PFSK-1 (cell line): ENCODE data around the gene CNIH2.

Source experiments
- FOXP2 ChIP-seq: optimal IDR thresholded peaks from 2 replicates; pipeline ENCODE3; 2011; ENCODE audit warnings: borderline replicate concordance, control low read depth, inconsistent platforms; ENCODE audit not compliant: insufficient read depth; ENCODE audit errors: extremely low read length, extremely low read depth
- POLR2AphosphoS5 ChIP-seq: IDR thresholded peaks from 2 replicates; pipeline ENCODE4 v1.6.1; 2012; ENCODE audit warnings: low read depth, mild to moderate bottlenecking, control low read depth, low read length, moderate library complexity
- SIN3A ChIP-seq: IDR thresholded peaks from 2 replicates; pipeline ENCODE4 v1.6.1; 2012; ENCODE audit warnings: mild to moderate bottlenecking, low read length, moderate library complexity, borderline replicate concordance; ENCODE audit not compliant: insufficient read depth
- TAF1 ChIP-seq: IDR thresholded peaks from 2 replicates; pipeline ENCODE4 v1.6.1; 2012; ENCODE audit warnings: low read length, control low read depth, borderline replicate concordance; ENCODE audit not compliant: insufficient read depth
- TF ChIP-seq, protein P1 (sequence below), 2 experiments: IDR thresholded peaks; 2 replicates each; pipeline versions ENCODE4 v1.6.1 to v1.8.0; 2011 to 2012; ENCODE audit warnings: low read depth in 2 of 2, low read length in 2 of 2, control low read depth in 1 of 2, inconsistent platforms in 1 of 2, mild to moderate bottlenecking in 1 of 2, moderate library complexity in 1 of 2; ENCODE audit not compliant: insufficient read depth in 1 of 2

DNA sequence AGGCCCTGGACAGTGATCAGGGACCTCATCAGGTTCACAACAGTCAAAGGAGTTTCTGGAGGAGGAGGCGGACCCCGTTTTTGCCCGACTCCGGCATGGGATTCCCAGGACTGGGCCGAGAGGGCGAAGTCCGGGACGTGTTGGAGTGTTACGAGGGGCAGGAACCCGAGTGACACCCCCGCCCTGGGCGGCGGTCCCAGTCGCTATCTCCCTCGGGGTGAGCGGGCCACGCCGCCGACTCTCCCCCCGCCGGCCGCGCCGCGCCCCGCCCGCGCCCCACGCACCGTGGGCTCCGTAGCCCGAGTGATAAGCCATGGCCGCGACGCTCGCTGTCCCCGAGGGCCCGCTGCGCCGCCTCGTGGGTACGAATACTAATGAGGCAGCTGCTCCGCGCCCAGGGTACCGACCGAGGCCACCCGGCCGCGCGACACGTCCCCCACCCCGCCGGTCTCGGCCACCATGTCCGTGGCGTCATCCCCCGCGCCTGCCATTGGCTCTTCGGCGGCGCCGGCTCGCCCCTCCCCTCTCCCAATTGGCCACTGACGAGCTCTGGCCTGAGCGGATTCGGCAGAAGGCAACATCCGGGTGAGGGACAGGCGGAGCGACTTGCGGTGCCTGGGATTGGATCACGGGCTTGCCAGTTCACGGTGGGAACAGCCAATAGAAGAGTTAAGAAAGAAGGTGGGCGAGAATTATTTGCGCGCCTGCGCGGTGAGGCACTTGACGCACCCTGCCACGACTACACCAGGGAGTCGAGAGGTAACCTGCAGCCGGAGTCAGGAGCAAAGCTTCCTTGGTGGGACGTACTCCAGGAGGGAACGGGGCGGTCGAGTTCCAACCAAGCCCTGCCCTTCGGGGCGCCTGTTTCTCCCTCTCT, 10.9 kb downstream of the CNIH2 start, which contains the start of gene YIF1A:
- TF ChIP-seq, protein P1, sequence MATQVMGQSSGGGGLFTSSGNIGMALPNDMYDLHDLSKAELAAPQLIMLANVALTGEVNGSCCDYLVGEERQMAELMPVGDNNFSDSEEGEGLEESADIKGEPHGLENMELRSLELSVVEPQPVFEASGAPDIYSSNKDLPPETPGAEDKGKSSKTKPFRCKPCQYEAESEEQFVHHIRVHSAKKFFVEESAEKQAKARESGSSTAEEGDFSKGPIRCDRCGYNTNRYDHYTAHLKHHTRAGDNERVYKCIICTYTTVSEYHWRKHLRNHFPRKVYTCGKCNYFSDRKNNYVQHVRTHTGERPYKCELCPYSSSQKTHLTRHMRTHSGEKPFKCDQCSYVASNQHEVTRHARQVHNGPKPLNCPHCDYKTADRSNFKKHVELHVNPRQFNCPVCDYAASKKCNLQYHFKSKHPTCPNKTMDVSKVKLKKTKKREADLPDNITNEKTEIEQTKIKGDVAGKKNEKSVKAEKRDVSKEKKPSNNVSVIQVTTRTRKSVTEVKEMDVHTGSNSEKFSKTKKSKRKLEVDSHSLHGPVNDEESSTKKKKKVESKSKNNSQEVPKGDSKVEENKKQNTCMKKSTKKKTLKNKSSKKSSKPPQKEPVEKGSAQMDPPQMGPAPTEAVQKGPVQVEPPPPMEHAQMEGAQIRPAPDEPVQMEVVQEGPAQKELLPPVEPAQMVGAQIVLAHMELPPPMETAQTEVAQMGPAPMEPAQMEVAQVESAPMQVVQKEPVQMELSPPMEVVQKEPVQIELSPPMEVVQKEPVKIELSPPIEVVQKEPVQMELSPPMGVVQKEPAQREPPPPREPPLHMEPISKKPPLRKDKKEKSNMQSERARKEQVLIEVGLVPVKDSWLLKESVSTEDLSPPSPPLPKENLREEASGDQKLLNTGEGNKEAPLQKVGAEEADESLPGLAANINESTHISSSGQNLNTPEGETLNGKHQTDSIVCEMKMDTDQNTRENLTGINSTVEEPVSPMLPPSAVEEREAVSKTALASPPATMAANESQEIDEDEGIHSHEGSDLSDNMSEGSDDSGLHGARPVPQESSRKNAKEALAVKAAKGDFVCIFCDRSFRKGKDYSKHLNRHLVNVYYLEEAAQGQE (IDR thresholded peaks at IDR 0.05; ENCODE audit: insufficient read depth in 1 of 2, low read depth in 2 of 2, low read length in 2 of 2) = no peak
- TF ChIP-seq POLR2AphosphoS5 (peak; percentile 88), SIN3A (no peak; the same call in 1 of the 2 replicates), TAF1 (peak; percentile 74; the same call in 1 of the 2 replicates), FOXP2 (no peak)
